BLaER1 treated with 17β-estradiol and CSF1 and Interleukin-3, amounts not matched to agents 10 nM and 100 nM (cell line): Measurements from ENCODE around the gene CHMP5.

Source experiments
- H3K27ac ChIP-seq, 11 experiments: shearing (Covaris generic); formaldehyde crosslinking; 2 replicates each; pipeline ENCODE4 v1.8.1; 2022
- H3K27me3 ChIP-seq, 11 experiments: shearing (Covaris generic); formaldehyde crosslinking; 2 replicates each; pipeline ENCODE4 v1.8.1; 2022
- H3K36me3 ChIP-seq, 11 experiments: shearing (Covaris generic); formaldehyde crosslinking; 2 replicates each; pipeline ENCODE4 v1.8.1; 2022
- H3K4me1 ChIP-seq, 10 experiments: shearing (Covaris generic); formaldehyde crosslinking; 2 replicates each; pipeline ENCODE4 v1.8.1; 2022
- H3K4me2 ChIP-seq, 11 experiments: shearing (Covaris generic); formaldehyde crosslinking; 2 replicates each; pipeline ENCODE4 v1.8.1; 2022
- H3K4me3 ChIP-seq, 10 experiments: shearing (Covaris generic); formaldehyde crosslinking; 2 replicates each; pipeline ENCODE4 v1.8.1; 2022
- H3K9ac ChIP-seq, 11 experiments: shearing (Covaris generic); formaldehyde crosslinking; 2 replicates each; pipeline ENCODE4 v1.8.1; 2022
- H3K9me3 ChIP-seq, 11 experiments: shearing (Covaris generic); formaldehyde crosslinking; replicated peaks in 1 of 11; 2 replicates each; pipeline ENCODE4 v1.8.1; 2022
- H4K20me1 ChIP-seq, 11 experiments: shearing (Covaris generic); formaldehyde crosslinking; 2 replicates each; pipeline ENCODE4 v1.8.1; 2022
- Cebpa-rat ChIP-seq, 11 experiments: shearing (Covaris generic); IDR thresholded peaks; 2 replicates each; pipeline ENCODE4 v1.8.1; 2022

Gene CHMP5

GRCh38 chr9:33239921-33240320 lies 24.9 kb upstream of the CHMP5 start, which contains the start of gene SPINK4:
TSS of gene SPINK4 (plus strand) at chr9:33240167. CDS start at chr9:33240209, 42 bp downstream.
- H3K36me3 ChIP-seq = no peaks in the 10 kb centered on the region
- H3K9ac ChIP-seq = no peak within 1 kb of the TSS; a peak in 1 of 22 replicates
- H3K27me3 ChIP-seq = no peaks in the 10 kb centered on the region
- TF ChIP-seq Cebpa-rat (IDR thresholded peaks at IDR 0.05) = no peak
- peaks cover 0 to 7% (median 0%) of the 10 kb centered on the region in 10 experiments; a peak in 1 of 20 replicates for H3K4me1 ChIP-seq
- H3K4me2 ChIP-seq = no peak within 1 kb of the TSS; a peak in 1 of 22 replicates
- H4K20me1 ChIP-seq = no peaks in the 10 kb centered on the region
- no peaks in the 10 kb centered on the region for H3K9me3 ChIP-seq
- no peak within 1 kb of the TSS for H3K27ac ChIP-seq
- no peak within 1 kb of the TSS for H3K4me3 ChIP-seq

DNA sequence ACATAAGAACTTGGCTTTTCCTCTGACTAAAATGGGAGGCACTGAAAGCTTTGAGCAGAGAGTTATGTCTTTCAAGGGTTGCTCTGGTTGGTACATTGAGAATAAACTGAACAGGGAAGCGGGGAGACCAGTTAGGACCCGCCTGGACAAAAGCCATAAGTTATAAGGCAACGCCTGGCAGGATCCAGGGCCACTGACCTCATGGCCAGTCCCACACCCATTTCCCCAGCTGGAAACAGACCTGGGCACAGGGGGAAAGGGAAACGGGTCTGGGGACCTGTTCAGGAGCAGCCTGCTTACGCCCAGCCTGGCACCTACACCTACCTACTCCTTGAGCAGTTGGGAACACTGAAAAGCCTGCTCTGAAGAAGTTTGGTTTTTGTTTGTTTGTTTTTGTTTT lies 23.6 kb upstream of the CHMP5 start:
- H3K27ac ChIP-seq = no peak overlapping the region
- H3K9ac ChIP-seq = no peak overlapping the region
- no peak overlapping the region for H3K4me3 ChIP-seq
- H3K27me3 ChIP-seq = no peaks in the 10 kb centered on the region
- no peaks in the 10 kb centered on the region for H3K9me3 ChIP-seq
- peaks cover 0 to 7% (median 0%) of the 10 kb centered on the region in 10 experiments; a peak in 1 of 20 replicates for H3K4me1 ChIP-seq
- H4K20me1 ChIP-seq = no peaks in the 10 kb centered on the region
- H3K36me3 ChIP-seq = no peaks in the 10 kb centered on the region
- no peak overlapping the region for H3K4me2 ChIP-seq
- TF ChIP-seq Cebpa-rat (IDR thresholded peaks at IDR 0.05) = no peak

DNA sequence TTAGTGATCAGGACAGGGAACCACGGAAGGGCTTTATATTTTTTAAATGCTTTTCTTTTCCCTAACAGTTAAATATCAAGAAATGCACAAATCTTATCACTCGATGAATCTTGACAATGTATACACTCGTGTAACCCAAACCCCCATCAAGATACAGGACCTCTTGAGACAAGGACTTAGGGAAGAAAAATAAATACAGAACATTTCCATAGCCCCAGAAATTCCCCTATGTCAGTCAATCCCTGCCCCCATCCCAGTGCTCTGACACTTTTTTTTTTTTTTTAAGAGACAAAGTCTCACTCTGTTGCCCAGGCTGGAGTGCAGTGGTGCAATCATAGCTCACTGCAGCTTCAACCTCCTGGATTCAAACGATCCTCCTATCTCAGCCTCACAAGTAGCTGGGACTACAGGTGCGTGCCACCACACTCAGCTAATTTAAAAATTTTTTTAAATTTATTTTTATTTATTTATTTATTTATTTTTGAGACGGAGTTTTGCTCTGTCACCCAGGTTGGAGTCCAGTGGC lies 22.2 kb upstream of the CHMP5 start:
- Histone ChIP-seq H3K9me3 (no peaks in the 10 kb centered on the region), H4K20me1 (no peaks in the 10 kb centered on the region), H3K27ac (no peak overlapping the region), H3K4me1 (peaks cover 0 to 7% (median 0%) of the 10 kb centered on the region in 10 experiments; a peak in 5 of 20 replicates), H3K9ac (no peak overlapping the region), H3K4me3 (no peak overlapping the region), H3K4me2 (no peak overlapping the region), H3K36me3 (peaks cover 0 to 5% (median 0%) of the 10 kb centered on the region in 11 experiments; a peak in 4 of 22 replicates), H3K27me3 (no peaks in the 10 kb centered on the region)
- no peak for TF ChIP-seq Cebpa-rat (IDR thresholded peaks at IDR 0.05)

GRCh38 chr9:33244137-33244784 lies 20.6 kb upstream of the CHMP5 start:
- Histone ChIP-seq H3K36me3 (peaks cover 0 to 20% (median 9%) of the 10 kb centered on the region in 11 experiments; a peak in 6 of 22 replicates), H3K4me1 (peaks cover 6 to 23% (median 15%) of the 10 kb centered on the region in 10 experiments), H3K4me3 (no peak overlapping the region), H3K27ac (no peak overlapping the region), H4K20me1 (no peaks in the 10 kb centered on the region), H3K9ac (no peak overlapping the region), H3K9me3 (no peaks in the 10 kb centered on the region), H3K4me2 (no peak overlapping the region), H3K27me3 (no peaks in the 10 kb centered on the region)
- TF ChIP-seq Cebpa-rat (IDR thresholded peaks at IDR 0.05) = peak in 2 of 11 experiments; percentile 18 to 44; a peak in 2 of 22 replicates

DNA sequence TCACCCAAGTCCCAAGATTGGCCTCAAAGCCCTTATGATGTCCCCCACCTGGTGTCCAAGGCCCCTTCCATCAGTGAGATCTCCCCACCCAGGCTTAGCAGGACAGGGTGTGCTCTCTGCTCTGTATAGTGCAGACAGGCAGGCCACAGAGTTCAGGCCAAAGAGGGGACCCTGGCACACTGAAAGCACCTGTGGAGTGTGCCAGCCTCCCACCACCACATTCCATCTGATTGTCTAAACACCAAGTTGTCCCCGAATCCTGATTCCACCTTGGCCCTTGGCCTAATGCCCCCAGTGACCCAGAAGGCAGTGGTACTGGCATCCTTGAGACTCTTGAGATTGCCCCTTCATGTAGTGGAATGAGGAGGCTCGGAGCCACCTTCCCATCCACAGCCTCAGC lies 19.5 kb upstream of the CHMP5 start:
- Histone ChIP-seq H3K27ac (no peak overlapping the region), H3K36me3 (peaks cover 0 to 20% (median 10%) of the 10 kb centered on the region in 11 experiments; a peak in 8 of 22 replicates), H3K4me2 (no peak overlapping the region), H3K4me1 (peaks cover 17 to 28% (median 26%) of the 10 kb centered on the region in 10 experiments), H3K4me3 (no peak overlapping the region), H3K9me3 (no peaks in the 10 kb centered on the region), H4K20me1 (0 out of 22 replicates have a peak, but pooled peaks cover 0 to 9% (median 0%) of the 10 kb centered on the region in 11 experiments), H3K27me3 (no peaks in the 10 kb centered on the region), H3K9ac (no peak overlapping the region)
- TF ChIP-seq Cebpa-rat (IDR thresholded peaks at IDR 0.05) = no peak

- H3K27me3 ChIP-seq = no peaks in the 10 kb centered on the region
- no peaks in the 10 kb centered on the region for H3K9me3 ChIP-seq
- H3K4me1 ChIP-seq = peaks cover 27 to 37% (median 36%) of the 10 kb centered on the region in 10 experiments
- H3K9ac ChIP-seq = no peak overlapping the region
- no peak for TF ChIP-seq Cebpa-rat (IDR thresholded peaks at IDR 0.05)
- no peak overlapping the region for H3K4me2 ChIP-seq
- H3K27ac ChIP-seq = no peak overlapping the region
- no peak overlapping the region for H3K4me3 ChIP-seq
- H3K36me3 ChIP-seq = peaks cover under 1 to 27% (median 16%) of the 10 kb centered on the region in 11 experiments; a peak in 16 of 22 replicates
- 0 out of 22 replicates have a peak, but pooled peaks cover 0 to 11% (median 0%) of the 10 kb centered on the region in 11 experiments for H4K20me1 ChIP-seq
Observed at GRCh38 chr9:33246269-33246860, 18.5 kb upstream of the CHMP5 start.

GRCh38 chr9:33248606-33249005 lies 16.2 kb upstream of the CHMP5 start:
- Histone ChIP-seq H3K27me3 (no peaks in the 10 kb centered on the region), H3K4me1 (peaks cover 36 to 50% (median 39%) of the 10 kb centered on the region in 10 experiments), H4K20me1 (peaks cover 0 to 17% (median 0%) of the 10 kb centered on the region in 11 experiments; a peak in 1 of 22 replicates), H3K36me3 (peaks cover 19 to 48% (median 35%) of the 10 kb centered on the region in 11 experiments), H3K4me2 (peak overlapping the region in 10 of 11 experiments; percentile 58 to 77 (median 72); a peak in 17 of 22 replicates), H3K4me3 (no peak overlapping the region), H3K9ac (peak overlapping the region in 3 of 11 experiments; percentile 21 to 59 (median 23); a peak in 4 of 22 replicates), H3K27ac (peak overlapping the region in 4 of 11 experiments; percentile 40 to 72 (median 52); a peak in 8 of 22 replicates), H3K9me3 (no peaks in the 10 kb centered on the region)
- TF ChIP-seq Cebpa-rat (IDR thresholded peaks at IDR 0.05) = no peak

DNA sequence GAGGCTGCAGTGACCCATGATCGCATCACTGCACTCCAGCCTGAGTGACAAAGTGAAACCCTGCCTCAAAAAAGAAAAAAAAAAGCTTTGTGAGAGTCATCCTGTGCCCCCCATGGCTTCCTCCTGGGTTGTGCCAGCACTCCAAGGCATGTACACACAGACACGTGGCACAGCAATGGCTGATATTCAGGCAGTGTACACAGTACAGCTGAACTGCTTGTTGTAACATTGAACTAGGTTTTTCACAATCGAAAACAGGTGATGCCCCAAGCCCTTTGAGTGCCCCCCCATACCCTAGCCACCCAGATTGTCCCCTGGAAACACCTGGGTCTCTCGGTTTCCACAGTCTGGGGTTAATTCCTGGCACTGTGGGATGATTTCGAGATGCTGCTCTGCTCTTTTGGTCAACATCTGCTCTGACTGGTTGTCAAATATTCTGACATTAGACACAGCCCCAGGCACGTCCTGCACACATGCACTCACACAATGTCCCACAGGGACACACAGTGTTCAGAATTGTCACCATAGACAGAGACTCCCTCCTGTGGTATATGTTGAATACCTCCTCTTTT lies 15.7 kb upstream of the CHMP5 start:
- TF ChIP-seq Cebpa-rat (IDR thresholded peaks at IDR 0.05) = peak in 1 of 11 experiments; percentile 7; a peak in 1 of 22 replicates
- H3K9ac ChIP-seq = peak overlapping the region in 7 of 11 experiments; percentile 13 to 66 (median 34); a peak in 9 of 22 replicates
- peak overlapping the region; percentile 56 to 77 (median 71) for H3K4me2 ChIP-seq

More for the DNA sequence above, 15.7 kb upstream of the CHMP5 start:
- no peaks in the 10 kb centered on the region for H3K9me3 ChIP-seq
- H3K36me3 ChIP-seq = peaks cover 24 to 54% (median 40%) of the 10 kb centered on the region in 11 experiments
- H4K20me1 ChIP-seq = peaks cover 0 to 17% (median 0%) of the 10 kb centered on the region in 11 experiments; a peak in 1 of 22 replicates
- peak overlapping the region in 7 of 11 experiments; percentile 9 to 72 (median 40); a peak in 11 of 22 replicates for H3K27ac ChIP-seq
- H3K27me3 ChIP-seq = no peaks in the 10 kb centered on the region
- no peak overlapping the region for H3K4me3 ChIP-seq
- peaks cover 36 to 53% (median 39%) of the 10 kb centered on the region in 10 experiments for H3K4me1 ChIP-seq
